Endodermal cell (in vitro differentiated cells): ENCODE results near the gene S100A8. TPM values are rescaled to one million over a fixed set of nuclear protein-coding genes. Genes with fewer than 3 reads are reported as not detected.
"Not testable (repeated sequence)": the region's sequence is repeated elsewhere in the genome, so short reads cannot be mapped to it uniquely, and the experiment has no call there.

Experiments used
- DNase-seq: peaks from one replicate; pipeline ENCODE4 v3.0.0-alpha.2; 2017
- H3K27ac ChIP-seq: 2 replicates; pipeline ENCODE4 v1.5.1; 2013; ENCODE audit warnings: mild to moderate bottlenecking, low read depth, low read length, moderate library complexity
- H3K27me3 ChIP-seq: 2 replicates; pipeline ENCODE4 v1.6.1; 2013; ENCODE audit warnings: mild to moderate bottlenecking, low read length, moderate library complexity; ENCODE audit not compliant: insufficient read depth, control insufficient read depth, poor library complexity, severe bottlenecking
- H3K36me3 ChIP-seq: 2 replicates; pipeline ENCODE4 v1.7.0; 2013; ENCODE audit warnings: mild to moderate bottlenecking, low read length, moderate library complexity; ENCODE audit not compliant: control insufficient read depth, insufficient read depth
- H3K4me1 ChIP-seq: one replicate; pipeline ENCODE4 v1.7.0; 2013; ENCODE audit warnings: low read length; ENCODE audit not compliant: control insufficient read depth, insufficient read depth
- H3K4me3 ChIP-seq: 2 replicates; pipeline ENCODE4 v1.5.1; 2013; ENCODE audit warnings: mild to moderate bottlenecking, low read length, moderate library complexity
- H3K9ac ChIP-seq: 2 replicates; pipeline ENCODE4 v1.6.1; 2013; ENCODE audit warnings: mild to moderate bottlenecking, low read length, moderate library complexity; ENCODE audit not compliant: poor library complexity, severe bottlenecking; ENCODE audit errors: extremely low read depth
- H3K9me3 ChIP-seq: 2 replicates; pipeline ENCODE4 v1.6.1; 2013; ENCODE audit warnings: mild to moderate bottlenecking, low read length, moderate library complexity; ENCODE audit not compliant: control insufficient read depth
- H3K27ac Mint-ChIP-seq: 2 replicates; pipeline ENCODE4 v1.8.0; 2020; ENCODE audit warnings: mixed read lengths
- H3K27me3 Mint-ChIP-seq: 2 replicates; pipeline ENCODE4 v1.8.0; 2021; ENCODE audit warnings: mild to moderate bottlenecking, mixed read lengths; ENCODE audit not compliant: insufficient read depth
- H3K36me3 Mint-ChIP-seq: 2 replicates; pipeline ENCODE4 v1.8.0; 2020; ENCODE audit warnings: low read depth, mixed read lengths
- H3K4me1 Mint-ChIP-seq: 2 replicates; pipeline ENCODE4 v1.8.0; 2020; ENCODE audit warnings: mixed read lengths
- H3K4me3 Mint-ChIP-seq: 2 replicates; pipeline ENCODE4 v1.8.0; 2020; ENCODE audit warnings: mild to moderate bottlenecking, moderate library complexity, mixed read lengths
- H3K9me3 Mint-ChIP-seq: 2 replicates; pipeline ENCODE4 v1.8.0; 2020; ENCODE audit warnings: mild to moderate bottlenecking, mixed read lengths
- WGBS, 2 experiments: methylation state at CpG; one replicate each; pipeline versions ENCODE4 v1.1.5 to v1.1.7; 2013; ENCODE audit warnings: missing lambda C conversion rate in 2 of 2, mixed read lengths in 1 of 2; ENCODE audit not compliant: insufficient coverage in 1 of 2, insufficient read length in 1 of 2; 5-methylcytosine and 5-hydroxymethylcytosine counted together
- total RNA-seq, 2 donors: library from RNA; stranded (reverse); fragmentation: NEBNext Ultra II Directional in 1 of 2; extraction: Animal tissue kit (Norgen Biotek cat#: 25700) in 1 of 2; gene quantifications; 2 replicates in 1 of 2; 3 replicates in 1 of 2; pipeline ENCODE4 v1.2.1, GENCODE V29; 2021
- TF ChIP-seq, protein P1 (sequence below): fragments of 200-600 bp; sonication (generic); conservative IDR thresholded peaks from 2 replicates; pipeline ENCODE4 v1.5.0; 2021; ENCODE audit warnings: antibody characterized with exemption, mild to moderate bottlenecking

S100A8 gene
- total RNA-seq, 2 donors from 2014 or later = not detected

- Mint-ChIP-seq H3K4me1 (no peaks in the 10 kb centered on the region), H3K36me3 (no peaks in the 10 kb centered on the region), H3K27me3 (peaks cover 17% of the 10 kb centered on the region), H3K9me3 (no peaks in the 10 kb centered on the region), H3K27ac (no peak overlapping the region), H3K4me3 (no peak overlapping the region)
- H3K9ac ChIP-seq = no peak overlapping the region
- H3K4me3 ChIP-seq = no peak overlapping the region
- peaks cover 15% of the 10 kb centered on the region for H3K27me3 ChIP-seq
- H3K4me1 ChIP-seq = no peaks in the 10 kb centered on the region
- TF ChIP-seq, protein P1, sequence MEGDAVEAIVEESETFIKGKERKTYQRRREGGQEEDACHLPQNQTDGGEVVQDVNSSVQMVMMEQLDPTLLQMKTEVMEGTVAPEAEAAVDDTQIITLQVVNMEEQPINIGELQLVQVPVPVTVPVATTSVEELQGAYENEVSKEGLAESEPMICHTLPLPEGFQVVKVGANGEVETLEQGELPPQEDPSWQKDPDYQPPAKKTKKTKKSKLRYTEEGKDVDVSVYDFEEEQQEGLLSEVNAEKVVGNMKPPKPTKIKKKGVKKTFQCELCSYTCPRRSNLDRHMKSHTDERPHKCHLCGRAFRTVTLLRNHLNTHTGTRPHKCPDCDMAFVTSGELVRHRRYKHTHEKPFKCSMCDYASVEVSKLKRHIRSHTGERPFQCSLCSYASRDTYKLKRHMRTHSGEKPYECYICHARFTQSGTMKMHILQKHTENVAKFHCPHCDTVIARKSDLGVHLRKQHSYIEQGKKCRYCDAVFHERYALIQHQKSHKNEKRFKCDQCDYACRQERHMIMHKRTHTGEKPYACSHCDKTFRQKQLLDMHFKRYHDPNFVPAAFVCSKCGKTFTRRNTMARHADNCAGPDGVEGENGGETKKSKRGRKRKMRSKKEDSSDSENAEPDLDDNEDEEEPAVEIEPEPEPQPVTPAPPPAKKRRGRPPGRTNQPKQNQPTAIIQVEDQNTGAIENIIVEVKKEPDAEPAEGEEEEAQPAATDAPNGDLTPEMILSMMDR = no peak
- H3K36me3 ChIP-seq = no peaks in the 10 kb centered on the region
- no peak overlapping the region for H3K27ac ChIP-seq
- no peaks in the 10 kb centered on the region for H3K9me3 ChIP-seq
- DNase-seq = peak; percentile 89
- WGBS, 2 experiments = 2 to 14% methylated on average over 5 to 6 of the region's 6 CpGs
Measured at GRCh38 chr1:153422450-153423068, 31.7 kb upstream of the S100A8 start.

DNA sequence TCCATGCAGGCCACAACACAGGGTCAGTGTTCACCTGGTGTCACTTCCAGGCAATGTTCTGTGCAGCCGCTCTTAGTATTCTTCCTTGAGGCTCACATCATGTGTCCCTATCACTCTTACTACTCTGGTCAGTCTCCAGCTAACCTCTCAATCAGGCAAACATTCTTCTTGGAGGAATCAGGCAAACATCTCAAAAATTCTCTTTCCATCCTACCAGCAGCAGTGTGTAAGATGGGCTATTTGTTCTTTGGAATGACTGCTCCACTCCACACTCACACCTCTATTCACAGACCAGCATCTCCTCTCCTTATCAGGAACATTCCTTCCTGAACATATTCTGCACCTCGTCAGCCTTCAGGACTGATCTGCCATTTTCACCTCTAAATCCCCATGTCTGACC lies 29.4 kb upstream of the S100A8 start:
- TF ChIP-seq, protein P1 = no peak
- no peaks in the 10 kb centered on the region for H3K36me3 Mint-ChIP-seq
- H3K9ac ChIP-seq = no peak overlapping the region
- H3K4me3 ChIP-seq = no peak overlapping the region
- WGBS, 2 experiments = 79 to 82% methylated on average over 2 of the region's 2 CpGs
- no peaks in the 10 kb centered on the region for H3K36me3 ChIP-seq
- no peak overlapping the region for H3K27ac Mint-ChIP-seq
- H3K4me1 ChIP-seq = no peaks in the 10 kb centered on the region
- H3K27me3 Mint-ChIP-seq = peaks cover 17% of the 10 kb centered on the region
- peak; percentile 8 for DNase-seq
- no peak overlapping the region for H3K4me3 Mint-ChIP-seq
- no peaks in the 10 kb centered on the region for H3K4me1 Mint-ChIP-seq
- no peak overlapping the region for H3K27ac ChIP-seq
- H3K27me3 ChIP-seq = peaks cover 7% of the 10 kb centered on the region
- H3K9me3 ChIP-seq = no peaks in the 10 kb centered on the region
- no peaks in the 10 kb centered on the region for H3K9me3 Mint-ChIP-seq

GRCh38 chr1:153419436-153419793 lies 28.5 kb upstream of the S100A8 start:
- H3K9me3 Mint-ChIP-seq, H3K9me3 ChIP-seq, H3K4me3 Mint-ChIP-seq, H3K36me3 Mint-ChIP-seq, H3K27ac ChIP-seq, H3K27ac Mint-ChIP-seq, H3K4me1 ChIP-seq, H3K9ac ChIP-seq, H3K27me3 ChIP-seq, H3K4me3 ChIP-seq, H3K4me1 Mint-ChIP-seq, H3K36me3 ChIP-seq: not testable (repeated sequence)
- H3K27me3 Mint-ChIP-seq = peaks cover 11% of the 10 kb centered on the region
- DNase-seq = peak; percentile 28
- 73% methylated on average over 2 of the region's 2 CpGs; no CpG with 5 or more reads in 1 of the 2 experiments for WGBS, 2 experiments

DNA sequence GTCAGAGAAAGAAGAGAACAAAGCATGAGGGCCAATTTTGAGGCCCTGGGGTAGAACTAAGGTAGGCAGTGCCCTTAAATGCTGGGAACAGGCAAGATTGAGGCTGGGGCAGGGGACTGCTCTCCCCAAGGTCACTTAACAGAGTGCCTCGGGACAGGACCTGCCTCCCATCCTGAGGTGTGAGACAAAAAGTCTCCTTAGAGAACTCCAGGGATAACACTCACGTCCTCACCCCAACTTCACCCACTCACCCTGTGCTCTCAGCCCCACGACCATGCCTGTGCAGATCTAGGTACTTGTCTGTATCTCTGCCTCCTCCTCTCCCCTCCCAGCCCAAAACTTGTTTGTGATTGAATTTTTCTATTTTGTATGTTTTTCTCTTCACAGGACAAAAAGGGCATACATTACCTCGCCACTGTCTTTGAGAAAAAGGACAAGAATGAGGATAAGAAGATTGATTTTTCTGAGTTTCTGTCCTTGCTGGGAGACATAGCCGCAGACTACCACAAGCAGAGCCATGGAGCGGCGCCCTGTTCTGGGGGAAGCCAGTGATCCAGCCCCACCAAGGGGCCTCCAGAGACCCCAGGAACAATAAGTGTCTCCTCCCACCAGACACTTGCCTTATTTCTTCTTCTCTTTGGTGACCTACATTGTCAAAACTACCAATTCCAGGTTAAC lies 28.0 kb upstream of the S100A8 start:
- not testable (repeated sequence) for H3K4me1 ChIP-seq, H3K27ac Mint-ChIP-seq, H3K36me3 Mint-ChIP-seq, H3K9ac ChIP-seq, H3K27ac ChIP-seq, H3K9me3 ChIP-seq, H3K9me3 Mint-ChIP-seq, H3K27me3 Mint-ChIP-seq, H3K27me3 ChIP-seq, H3K36me3 ChIP-seq, H3K4me3 ChIP-seq, H3K4me3 Mint-ChIP-seq, H3K4me1 Mint-ChIP-seq
- DNase-seq = peak; percentile 13
- 74 to 86% methylated on average over 6 to 7 of the region's 7 CpGs for WGBS, 2 experiments
